Activated CD4-positive, alpha-beta T cell treated with anti-CD3 and anti-CD28 coated beads, Interleukin-10, Interleukin-2, amounts not matched to agents 100 ng/mL and 50 ng/mL, durations not matched to agents 16 hours and 8 hours (primary cell): ENCODE measurements around the gene SMYD3.
"Not testable (repeated sequence)": the region's sequence is repeated elsewhere in the genome, so short reads cannot be mapped to it uniquely, and the experiment has no call there.

Experiments used
- DNase-seq: peaks from one replicate; pipeline ENCODE4 v3.0.0-alpha.2; 2020

Gene SMYD3

DNA sequence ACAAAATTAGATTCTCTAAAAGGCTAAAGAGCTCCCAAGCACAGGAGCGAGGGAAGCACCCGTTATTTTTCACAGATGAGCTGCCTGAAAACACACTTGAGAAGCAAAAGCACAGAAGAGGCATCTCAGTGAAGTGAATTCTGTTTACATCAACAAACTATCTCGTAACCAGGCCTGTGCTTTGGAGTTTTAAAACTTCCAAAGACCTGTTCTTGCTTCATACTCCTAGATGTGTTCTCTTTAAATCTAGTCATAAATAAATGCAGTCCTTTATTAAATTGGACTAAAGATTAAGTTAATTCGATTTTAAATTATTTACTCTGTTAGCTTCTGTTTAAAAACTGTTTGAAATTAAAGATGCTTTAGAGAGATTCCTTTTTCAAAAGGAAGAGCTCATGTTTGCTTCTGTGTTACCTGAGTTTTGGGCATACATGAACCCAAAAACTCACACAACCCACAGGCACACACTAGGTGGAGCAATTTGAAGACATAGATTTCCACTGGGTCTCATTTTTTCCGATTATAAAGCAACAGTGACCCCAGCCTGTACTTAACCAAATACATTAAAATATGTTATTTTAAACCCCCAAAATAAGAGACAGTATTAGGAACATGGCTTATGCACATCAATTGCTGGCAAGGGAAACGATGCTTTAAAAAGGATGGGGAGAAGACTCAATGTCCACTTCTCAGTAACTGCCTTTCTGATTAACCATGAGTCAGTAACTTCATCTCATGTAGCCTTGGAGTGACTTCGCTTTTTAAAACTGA, 648.2 kb downstream of the SMYD3 start:
- no peak for DNase-seq

DNA sequence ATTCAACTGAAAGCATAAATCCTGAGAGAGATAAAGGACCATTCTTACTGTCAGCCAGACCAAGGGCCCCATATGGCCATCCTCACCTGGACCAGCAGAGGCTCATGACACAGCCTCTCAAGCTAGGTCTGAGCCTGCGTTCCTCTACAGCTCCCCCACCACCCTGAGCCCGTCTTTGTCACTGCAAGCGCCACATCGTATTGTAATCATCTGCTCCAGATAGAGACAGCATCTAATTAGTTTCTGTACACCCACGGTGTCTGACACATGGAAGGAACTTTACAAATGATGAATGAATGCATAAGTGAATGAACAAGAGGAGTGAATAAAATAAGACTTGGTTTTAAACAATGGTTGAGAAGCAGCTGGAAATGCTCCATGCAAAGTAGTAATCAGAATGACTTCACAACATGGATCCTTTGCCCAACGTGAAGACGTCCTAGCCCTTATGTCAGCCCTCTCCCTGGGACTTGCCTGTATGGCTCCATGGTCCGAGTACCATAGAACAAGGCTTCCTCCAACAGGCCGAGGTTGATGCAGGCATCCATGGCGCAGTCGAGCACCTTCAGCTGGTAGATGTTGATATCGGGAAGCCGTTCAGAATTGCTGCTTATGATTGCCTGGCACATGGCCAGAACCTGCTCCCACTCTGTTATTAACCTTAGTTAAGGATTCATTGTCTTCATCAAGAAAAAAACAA, 648.9 kb downstream of the SMYD3 start:
- DNase-seq: no peak

DNA sequence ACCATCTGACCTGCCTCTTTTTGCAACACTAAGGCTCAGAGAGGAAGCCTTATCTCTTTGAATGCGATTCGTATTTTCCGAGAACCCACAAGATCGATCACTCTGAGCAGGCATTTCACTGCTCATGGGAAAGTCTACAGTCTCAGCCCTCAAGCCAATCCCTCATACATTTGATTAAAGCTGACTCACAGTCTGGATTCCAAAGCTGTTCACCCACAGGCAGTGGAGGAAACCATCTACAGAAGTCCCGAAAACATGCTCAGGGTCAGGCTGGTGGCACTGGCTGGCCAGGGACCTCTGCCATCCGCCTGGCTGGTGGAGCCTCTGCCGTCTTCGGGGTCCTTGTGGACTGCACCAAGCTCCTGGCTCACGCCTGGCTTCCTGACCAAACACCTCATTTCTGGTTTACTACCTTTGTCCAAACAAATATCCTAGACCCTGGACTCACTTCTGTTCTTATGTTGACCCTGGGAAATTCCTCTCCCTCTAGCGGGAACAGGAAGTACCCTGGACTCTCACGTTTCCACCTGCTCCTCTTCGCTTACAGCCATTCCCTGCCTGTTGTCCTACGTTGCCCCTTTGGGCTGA, 650.0 kb downstream of the SMYD3 start:
- DNase-seq: no peak

DNA sequence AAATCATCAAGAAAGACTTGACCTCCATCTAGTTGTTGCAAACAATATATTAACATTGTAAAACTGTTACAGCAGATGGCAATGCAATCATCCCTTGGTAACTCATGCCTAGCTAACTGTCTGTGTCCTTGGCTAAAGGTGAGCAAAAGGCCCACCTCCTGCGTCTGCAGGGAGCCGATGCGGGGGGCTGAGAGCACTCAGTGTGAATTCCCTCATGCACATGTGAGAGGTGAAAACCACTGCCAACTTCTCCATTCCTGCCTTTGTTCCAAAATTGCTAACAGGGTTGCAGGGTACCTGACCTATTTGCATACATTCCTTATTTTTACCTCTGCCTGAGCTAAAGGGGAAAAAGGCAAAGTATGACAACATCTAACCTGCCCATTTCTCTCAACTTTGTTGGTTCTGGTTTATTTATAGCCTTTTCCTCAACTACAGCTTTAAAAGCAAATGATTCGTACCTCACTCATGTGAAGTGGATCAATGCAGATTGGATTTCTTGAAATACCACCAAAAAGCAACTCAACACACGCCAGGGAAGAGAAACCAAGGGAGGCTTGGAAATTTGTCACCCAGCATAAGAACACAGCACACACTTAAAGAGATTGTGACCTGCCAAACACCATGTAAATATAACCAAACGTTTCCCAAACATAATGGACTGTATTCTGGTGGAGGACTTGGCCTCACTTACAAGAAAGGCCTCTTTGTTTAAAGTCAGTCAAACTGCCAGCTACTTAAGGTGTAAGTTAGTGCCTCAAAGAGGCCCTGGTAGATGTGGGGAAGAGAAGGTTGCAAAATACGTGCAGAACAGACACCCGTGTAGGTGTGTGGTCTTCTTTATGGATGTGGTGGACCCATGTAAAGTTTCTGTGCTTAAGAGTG, 651.0 kb downstream of the SMYD3 start:
- no peak for DNase-seq

DNA sequence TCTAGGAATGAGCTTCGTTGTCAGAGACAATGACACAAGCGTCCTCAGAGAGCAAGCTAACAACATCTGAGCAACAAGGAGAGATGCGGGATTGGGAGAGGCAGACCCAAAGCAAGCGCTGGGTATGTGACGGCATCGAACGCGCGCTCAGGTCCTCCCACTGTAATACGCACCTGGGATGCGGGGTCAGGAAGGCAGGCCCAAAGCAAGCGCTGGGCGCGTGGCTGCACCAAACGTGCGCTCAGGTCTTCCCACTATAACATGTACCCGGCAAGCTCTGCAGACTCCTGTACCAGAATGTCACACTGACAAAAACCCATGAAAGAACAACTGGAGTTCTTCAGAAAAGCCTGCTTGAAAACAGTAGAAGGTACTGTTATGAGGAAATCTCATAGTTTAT, 653.8 kb downstream of the SMYD3 start:
- no peak for DNase-seq

DNA sequence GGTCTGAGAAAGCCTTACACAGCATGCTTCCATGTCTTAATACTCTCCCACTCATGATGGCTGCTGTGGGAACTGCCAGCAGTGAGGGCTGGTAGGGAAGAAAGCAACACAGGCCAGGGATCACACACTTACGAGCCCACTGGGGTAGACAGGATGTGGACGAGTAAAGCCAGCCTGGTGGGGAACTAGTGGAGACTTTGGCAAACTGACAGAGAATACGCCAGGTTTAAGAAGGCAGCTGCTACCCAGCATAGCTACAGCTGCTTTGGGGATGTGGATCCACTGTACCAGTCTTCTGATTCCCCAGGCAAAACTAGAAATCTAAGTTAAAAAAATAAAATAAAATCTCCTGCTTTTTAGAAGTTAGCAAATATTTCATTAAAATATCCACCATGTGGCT, 664.0 kb downstream of the SMYD3 start:
- DNase-seq: no peak

DNA sequence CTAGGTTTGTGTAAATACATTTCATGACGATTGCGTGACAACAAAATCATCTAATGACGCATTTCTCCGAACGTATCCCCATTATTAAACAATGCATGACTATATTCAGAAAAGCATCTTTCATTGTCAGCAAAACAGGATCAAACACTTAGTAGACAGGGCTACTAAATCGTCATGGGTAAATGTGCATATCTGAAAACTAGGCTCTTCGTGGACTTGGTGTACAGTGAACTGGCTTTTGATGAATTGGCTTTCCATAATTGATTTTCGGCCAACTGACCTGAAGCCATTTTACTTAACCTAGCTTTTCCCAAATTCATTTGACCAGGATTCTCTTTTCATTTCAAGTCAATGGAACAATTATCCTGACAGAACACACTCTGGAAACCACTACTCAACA, 665.0 kb downstream of the SMYD3 start:
- no peak for DNase-seq

DNA sequence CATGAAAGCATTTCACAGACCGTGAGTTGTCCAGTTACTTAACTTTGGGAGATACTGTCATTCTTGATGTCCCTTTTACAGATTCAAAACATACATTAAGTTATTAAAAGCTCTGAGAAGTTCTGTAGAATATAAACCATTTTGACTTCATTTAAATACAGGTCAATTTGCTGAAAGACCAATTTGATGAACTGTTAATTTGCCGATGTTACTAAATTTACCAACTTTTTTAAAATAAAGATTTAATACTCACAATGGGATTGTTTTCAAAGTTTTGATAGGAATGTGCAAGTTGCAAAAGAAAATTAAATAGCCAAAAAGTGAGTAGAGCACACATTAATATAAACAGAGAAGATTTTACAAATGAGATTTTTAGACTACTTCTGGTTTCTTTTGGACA, 666.1 kb downstream of the SMYD3 start:
- no peak for DNase-seq

DNA sequence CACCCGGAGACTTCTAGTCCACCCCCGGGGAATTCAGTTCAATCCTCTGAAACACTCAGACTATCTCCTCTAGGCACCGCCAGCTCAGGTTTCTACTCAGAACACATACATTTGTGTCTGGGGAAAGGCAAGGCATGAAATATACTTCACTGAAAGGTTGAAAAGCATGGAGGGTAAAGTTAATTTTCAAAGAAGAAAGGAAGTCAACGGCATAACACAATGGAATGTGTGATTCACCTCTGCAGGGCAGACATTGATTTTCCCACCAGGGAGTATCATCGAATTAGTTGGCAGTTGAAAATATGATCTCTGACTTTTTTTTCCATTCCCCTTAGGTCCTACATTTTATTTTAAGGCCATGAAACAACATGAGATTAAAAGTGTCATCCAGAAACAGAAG, 669.4 kb downstream of the SMYD3 start:
- no peak for DNase-seq

DNA sequence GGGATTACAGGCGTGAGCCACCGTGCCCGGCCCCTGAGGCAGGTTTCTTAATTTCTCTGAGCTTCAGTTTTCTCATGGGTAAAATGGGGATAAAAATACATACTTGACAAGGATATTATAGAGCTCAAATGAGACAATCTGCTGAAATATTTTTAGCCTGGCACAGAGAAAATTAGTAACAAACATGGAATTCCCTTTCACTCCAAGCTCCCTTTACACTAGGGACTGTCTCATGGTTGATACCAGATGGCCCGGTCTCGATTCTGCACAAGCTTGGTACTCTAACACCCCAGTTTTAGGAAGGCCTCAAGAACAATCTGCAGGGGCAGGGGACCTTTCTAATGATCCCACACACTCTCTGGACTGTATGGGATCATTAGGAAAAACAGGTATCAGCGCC, 671.7 kb downstream of the SMYD3 start:
- no peak for DNase-seq

DNA sequence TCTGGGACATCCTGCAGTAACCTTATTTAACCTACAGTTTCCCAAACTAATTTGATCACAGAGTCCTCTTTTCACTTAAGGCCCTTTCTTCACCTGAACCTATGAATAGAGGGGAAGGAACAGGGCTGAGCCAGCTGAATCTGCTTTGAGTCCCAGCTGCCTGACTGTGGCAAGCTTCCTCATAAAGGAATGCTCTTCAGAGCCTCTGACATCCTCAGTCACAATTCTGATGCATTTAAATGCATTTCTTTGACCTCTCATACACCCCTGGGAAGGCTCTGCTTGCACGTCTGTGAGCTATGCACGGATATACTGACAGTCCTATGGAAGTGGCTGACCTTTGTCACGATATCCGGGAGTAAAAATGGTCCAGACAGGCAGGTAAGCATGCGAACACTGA, 673.1 kb downstream of the SMYD3 start:
- no peak for DNase-seq

DNA sequence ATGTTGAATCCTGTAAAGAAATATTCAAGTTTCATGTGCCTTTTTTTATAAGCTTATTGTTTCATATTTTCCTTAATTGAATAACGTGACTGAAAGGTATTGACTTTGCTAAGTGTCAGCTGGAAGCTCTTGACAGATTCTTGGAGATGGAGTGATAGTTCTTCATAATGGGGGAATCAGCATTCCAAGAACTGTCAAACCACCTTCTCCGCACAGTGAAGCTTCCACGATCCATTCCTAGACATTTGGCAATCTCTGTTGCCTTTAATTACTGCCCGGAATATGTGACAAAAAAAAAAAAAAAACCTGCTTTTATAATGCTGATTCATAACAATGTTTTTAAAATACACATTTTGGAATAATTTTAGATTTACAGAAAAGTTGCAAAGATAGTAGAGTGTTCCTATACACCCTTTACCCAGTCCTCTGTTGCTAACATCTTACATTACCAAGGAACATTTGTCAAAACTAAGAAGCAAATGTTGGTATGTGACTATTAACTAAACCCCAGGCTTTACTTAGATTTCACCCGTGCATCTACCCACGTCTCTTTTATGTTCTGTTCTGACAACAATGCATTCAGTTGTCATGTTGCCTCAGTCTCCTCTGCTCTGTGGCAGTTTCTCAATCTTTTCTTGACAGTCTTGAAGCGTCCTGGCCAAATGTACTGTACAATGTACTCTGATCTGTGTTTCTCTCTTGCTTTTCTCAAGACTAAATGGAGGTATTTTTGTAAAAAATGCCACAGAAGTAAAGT, 674.1 kb downstream of the SMYD3 start:
- DNase-seq: no peak

DNA sequence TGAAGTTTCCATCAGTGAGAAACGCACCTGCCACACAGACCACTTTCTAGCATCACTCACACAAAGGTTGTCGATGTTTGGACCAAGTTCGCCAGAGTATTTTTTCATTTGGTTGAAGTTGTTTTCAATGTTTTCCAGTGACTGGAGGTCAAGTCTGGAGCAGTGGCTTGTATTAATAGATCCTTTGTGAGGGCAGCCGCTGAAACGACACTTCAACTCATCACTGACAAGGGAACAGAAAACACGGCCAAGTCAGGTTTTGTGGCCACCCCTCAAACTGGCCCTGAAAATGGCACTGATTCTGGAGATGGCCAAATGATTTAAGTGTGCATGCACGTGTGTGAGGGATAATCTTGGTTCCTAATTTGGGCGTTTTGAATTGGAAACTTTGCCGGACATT, 675.6 kb downstream of the SMYD3 start:
- no peak for DNase-seq

DNA sequence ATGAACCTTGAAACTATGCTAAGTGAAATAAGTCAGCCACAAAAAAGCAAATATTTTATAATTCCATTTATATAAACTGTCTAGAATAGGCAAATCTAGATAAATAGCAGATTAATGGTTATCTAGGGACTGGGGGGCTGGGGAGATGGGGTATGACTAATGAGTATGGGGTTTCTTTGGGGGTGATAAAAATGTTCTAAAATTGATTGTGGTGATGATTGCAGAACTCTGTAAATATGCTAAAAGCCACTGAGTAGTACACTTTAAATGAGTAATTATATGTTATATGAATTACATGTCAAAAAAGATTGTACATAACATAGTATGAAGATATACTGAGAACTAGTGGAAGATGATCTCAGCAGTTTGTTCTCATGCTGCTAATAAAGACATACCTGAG, 677.3 kb downstream of the SMYD3 start:
- no peak for DNase-seq

DNA sequence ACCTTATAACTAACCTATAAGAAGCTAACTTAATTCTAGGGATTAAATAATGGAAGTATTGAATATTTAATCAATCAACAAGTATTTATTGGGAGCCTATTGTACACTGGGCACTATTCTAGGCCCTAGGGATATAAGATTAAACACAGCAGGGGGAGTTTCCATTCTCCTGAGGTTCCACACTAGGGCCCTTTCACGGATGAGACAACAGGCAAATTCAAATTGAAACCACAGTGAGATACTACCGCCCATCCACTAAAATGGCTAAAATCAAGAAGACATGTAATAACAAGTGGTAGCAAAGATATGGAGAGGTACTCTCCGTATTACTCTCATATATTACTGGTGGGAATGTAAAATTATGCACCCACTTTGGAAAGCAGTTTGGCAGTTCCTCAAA, 677.9 kb downstream of the SMYD3 start:
- no peak for DNase-seq

DNA sequence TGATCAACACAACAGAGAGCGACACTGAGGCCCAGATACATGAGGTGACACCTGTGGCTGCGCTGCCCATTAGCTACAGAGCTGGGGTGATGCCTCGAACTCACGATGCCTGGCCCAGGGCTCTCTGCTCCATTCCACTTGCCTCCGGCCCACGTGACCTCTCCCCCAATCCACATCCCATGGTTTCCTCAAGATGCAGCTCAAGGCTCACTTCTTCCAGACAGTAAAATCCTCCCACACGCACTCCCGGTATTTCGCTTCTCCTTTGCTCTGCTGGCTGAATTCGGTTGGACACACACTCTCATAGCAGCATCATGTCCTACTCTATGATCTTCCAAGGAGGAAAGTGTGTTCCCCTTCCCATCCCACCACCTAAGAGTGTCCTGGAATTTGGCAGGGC, 679.8 kb downstream of the SMYD3 start:
- DNase-seq: no peak

DNA sequence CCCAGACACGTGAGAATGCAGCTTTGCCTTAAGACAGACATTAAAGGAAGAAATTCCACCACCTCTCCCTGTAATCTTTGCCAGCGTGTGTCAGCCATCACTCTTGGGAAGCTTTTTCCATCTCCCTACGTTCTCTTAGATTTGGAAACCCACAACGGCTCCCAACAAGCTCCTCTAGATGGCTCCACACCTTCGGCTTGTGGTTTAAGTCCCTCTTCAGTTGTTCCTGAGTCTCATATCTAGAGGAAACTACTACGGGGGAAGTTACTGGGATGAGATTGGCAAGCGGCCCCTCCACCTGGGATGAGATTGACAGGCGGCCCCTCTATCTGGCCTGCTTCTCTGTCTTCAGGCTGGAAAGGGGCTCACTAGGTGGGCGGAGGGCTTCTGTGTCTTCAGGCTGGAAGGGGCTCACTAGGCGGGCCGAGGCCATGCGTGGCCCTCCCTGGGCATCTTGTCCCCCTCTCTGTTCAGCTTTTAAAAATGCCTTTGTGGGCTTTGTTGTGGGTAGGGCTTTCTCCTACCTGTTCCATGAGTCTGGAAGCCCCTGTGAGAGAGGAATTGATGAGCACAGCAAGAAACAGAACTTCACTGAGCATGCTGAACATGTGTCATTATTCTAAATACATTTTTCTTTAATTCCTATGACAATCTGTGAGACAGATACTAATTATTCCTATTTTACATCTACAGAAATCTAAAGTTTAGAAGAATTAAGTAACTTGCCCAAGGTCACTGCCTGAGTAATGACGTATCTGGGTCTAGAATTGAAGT, 681.8 kb downstream of the SMYD3 start:
- DNase-seq: no peak

DNA sequence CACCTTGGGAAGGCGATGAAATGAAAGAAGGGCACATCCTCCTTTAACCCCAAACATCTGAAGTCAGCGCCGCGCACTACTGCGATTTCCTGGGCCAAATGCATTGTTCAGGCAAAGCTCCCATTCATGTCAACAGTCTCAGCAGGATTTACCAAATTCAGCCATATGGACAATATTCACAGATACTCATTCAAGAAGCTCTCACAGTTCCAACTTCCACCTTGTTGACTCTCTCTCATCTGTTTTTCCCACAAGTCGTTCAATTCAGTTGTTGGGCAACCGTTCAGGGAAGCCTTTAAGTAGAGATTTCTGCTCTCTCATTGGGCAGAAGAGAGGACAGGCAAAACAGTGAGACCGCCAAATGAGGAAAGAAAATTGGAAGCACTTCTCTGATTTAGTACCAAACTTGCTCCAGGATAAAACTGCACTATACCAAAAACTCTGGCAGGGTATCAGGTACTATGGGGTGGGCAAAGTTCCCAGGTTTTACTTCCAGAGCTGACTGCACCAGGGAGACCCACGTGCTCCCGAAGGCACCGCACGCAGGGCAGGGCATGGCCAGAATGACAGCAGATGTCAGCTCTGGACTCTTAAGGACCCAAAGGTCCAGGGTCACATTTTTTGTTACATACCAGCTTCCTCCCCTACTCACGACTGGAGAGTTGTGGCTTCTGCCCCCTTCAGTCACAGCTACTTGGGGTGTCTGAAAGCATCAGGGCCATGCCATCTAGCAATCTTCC, 683.5 kb downstream of the SMYD3 start:
- no peak for DNase-seq

DNA sequence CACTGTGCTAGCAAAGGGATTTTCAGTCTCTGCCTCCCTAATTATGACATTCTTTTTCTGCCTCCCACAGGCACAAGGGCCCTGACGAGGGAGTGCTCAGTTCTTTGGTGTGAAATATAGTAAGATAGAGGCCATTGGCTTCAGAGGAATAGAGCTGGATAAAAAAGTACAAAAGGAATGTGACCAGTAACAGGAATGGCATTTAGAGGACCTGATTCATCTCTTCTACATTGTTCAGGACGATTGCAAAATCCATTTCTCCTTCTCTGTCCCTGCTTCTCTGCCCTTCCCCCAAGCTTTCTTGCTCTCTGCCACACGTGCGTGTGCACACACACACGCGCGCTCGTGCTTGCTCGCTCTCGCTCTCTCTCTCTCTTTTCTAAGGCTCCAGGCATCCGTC, 684.1 kb downstream of the SMYD3 start:
- no peak for DNase-seq

DNA sequence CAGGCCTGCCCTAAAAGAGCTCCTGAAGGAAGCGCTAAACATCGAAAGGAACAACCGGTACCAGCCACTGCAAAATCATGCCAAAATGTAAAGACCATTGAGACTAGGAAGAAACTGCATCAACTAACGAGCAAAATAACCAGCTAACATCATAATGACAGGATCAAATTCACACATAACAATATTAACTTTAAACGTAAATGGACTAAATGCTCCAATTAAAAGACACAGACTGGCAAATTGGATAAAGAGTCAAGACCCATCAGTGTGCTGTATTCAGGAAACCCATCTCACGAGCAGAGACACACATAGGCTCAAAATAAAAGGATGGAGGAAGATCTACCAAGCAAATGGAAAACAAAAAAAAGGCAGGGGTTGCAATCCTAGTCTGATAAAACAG, 688.7 kb downstream of the SMYD3 start:
- not testable (repeated sequence) for DNase-seq

DNA sequence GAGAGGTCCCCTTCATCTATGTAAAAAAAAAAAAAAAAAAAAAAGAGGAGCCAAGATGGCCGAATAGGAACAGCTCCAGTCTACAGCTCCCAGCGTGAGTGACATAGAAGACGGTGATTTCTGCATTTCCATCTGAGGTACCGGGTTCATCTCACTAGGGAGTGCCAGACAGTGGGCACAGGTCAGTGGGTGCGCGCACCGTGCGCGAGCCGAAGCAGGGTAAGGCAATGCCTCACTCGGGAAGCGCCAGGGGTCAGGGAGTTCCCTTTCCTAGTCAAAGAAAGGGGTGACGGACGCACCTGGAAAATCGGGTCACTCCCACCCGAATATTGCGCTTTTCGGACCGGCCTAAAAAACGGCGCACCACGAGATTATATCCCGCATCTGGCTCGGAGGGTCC, 690.6 kb downstream of the SMYD3 start:
- DNase-seq: not testable (repeated sequence)
